RPMI8226 (cell line): ENCODE data around the gene RPP14.

Experiments
- DNase-seq: peaks from one replicate; pipeline ENCODE4 v3.0.0-alpha.2; 2015

The RPP14 gene

GRCh38 chr3:58359621-58360020, 53.6 kb downstream of the RPP14 start:
- no peak for DNase-seq

GRCh38 chr3:58361866-58362265, 55.8 kb downstream of the RPP14 start:
- DNase-seq: no peak

GRCh38 chr3:58366699-58367098, 60.7 kb downstream of the RPP14 start:
- DNase-seq: no peak

- no peak for DNase-seq
Measured at GRCh38 chr3:58369038-58369437, 63.0 kb downstream of the RPP14 start.
